ENCODE results near the gene GCFC2.

- TF ChIP-seq CTCF (IDR thresholded peaks at IDR 0.05) (no peak), POLR2A (IDR thresholded peaks at IDR 0.05) (no peak)
Measured at GRCh38 chr2:75716406-75716805, 5.7 kb upstream of the GCFC2 start.
